Ascending aorta (tissue), 2 donors: ENCODE results near the gene PPP1R14C. TPM values are rescaled to one million over a fixed set of nuclear protein-coding genes. Genes with fewer than 3 reads are reported as not detected.

Experiments used
- DNase-seq, 2 donors: peaks; one replicate each; pipeline ENCODE4 v3.0.0-alpha.2; 2019; ENCODE audit warnings: low spot score in 2 of 2
- H3K27ac ChIP-seq, 2 donors: fragments of 200-600 bp; sonication (generic); one replicate each; pipeline ENCODE4 v1.5.1; 2016 to 2017; ENCODE audit warnings: mild to moderate bottlenecking in 1 of 2
- H3K27me3 ChIP-seq: fragments of 200-600 bp; sonication (generic); one replicate; pipeline ENCODE4 v1.5.1; 2017
- H3K36me3 ChIP-seq, 2 donors: fragments of 200-600 bp; sonication (generic); one replicate each; pipeline ENCODE4 v1.5.1; 2016
- H3K4me1 ChIP-seq, 2 donors: fragments of 200-600 bp; sonication (generic); one replicate each; pipeline ENCODE4 v1.5.1; 2016 to 2017; ENCODE audit warnings: mild to moderate bottlenecking in 1 of 2
- H3K4me3 ChIP-seq, 2 donors: fragments of 200-600 bp; sonication (generic); one replicate each; pipeline ENCODE4 v1.5.1; 2016 to 2017; ENCODE audit warnings: mild to moderate bottlenecking in 1 of 2
- H3K9me3 ChIP-seq, 2 donors: fragments of 200-600 bp; sonication (generic); one replicate each; pipeline ENCODE4 v1.5.1; 2016
- CTCF ChIP-seq, 3 experiments: fragments of 200-600 bp in 2 of 3; fragments of 450-650 bp in 1 of 3; sonication (generic) in 2 of 3; IDR thresholded peaks; one replicate each; pipeline ENCODE4 v1.5.1; 2016 to 2019; ENCODE audit warnings: antibody characterized with exemption in 3 of 3, mild to moderate bottlenecking in 1 of 3, moderate library complexity in 1 of 3
- intact Hi-C: fragments of 100-400 bp; cut with DNase I; formaldehyde crosslinking; loops from one replicate; pipeline ENCODE4 v1.15.1; 2023
- total RNA-seq: library from RNA; depleted of rRNA; stranded (reverse); fragments of >200 nt; gene quantifications from one replicate; pipeline ENCODE4 v1.1.0, GENCODE V29; 2016

PPP1R14C gene
- total RNA-seq, result not detected

DNA sequence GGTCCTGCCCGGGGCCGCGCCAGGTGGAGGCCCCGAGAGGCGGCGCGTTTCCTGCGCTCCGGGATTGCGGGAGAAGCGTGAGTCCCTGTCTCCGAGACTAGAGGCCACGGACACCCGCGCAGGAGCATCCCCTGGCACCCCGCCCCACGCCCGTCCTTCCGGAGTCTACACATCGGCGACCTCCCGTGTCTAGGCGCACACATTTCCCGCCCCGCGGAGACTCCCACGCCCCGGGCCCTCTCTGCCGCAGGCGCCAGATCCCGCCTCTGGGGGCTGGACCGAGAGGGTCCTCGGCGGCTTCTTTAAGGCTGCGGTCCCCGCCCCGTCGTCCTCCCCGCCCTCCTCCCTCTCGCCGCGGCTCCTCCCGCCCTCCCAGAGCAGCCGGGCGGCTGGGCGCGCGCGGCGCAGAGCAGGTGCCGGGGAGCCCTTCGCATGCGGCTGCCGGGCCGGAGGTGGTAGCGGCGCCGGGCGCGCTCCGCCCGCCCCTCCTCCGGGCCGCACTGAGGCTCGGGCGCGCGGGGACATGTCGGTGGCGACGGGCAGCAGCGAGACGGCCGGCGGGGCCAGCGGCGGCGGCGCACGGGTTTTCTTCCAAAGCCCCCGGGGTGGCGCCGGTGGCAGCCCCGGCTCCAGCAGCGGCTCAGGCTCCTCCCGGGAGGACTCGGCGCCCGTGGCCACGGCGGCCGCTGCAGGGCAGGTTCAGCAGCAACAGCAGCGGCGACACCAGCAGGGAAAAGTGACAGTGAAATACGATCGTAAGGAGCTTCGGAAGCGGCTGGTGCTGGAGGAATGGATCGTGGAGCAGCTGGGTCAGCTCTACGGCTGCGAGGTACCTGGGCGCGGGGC lies at the start of gene PPP1R14C:
PPP1R14C (plus strand) TSS at position 375 of the 846 bp plus-strand sequence; CDS start at position 524, 149 bp downstream.
- H3K4me1 ChIP-seq, result peaks cover 10 to 16% of the 10 kb centered on the region in 2 donors
- intact Hi-C loops, result no loop called here
- no peak within 1 kb of the TSS for H3K27ac ChIP-seq
- no peak for TF ChIP-seq CTCF (IDR thresholded peaks at IDR 0.05)
- H3K36me3 ChIP-seq, result no peaks in the 10 kb centered on the region
- peak within 1 kb of the TSS; percentile 56 to 67 for H3K4me3 ChIP-seq
- H3K9me3 ChIP-seq, result no peaks in the 10 kb centered on the region
- DNase-seq, result no peak
- H3K27me3 ChIP-seq, result peaks cover 5% of the 10 kb centered on the region

GRCh38 chr6:150093397-150093796 lies 49.4 kb upstream of the PPP1R14C start:
- no peak for DNase-seq
- no peak overlapping the region for H3K27ac ChIP-seq
- intact Hi-C loops, result no loop called here

GRCh38 chr6:150098155-150098554 lies 44.7 kb upstream of the PPP1R14C start:
- intact Hi-C loops, result no loop called here
- Histone ChIP-seq H3K9me3 (no peaks in the 10 kb centered on the region), H3K27me3 (no peaks in the 10 kb centered on the region), H3K4me3 (no peak overlapping the region), H3K4me1 (no peaks in the 10 kb centered on the region), H3K27ac (no peak overlapping the region), H3K36me3 (no peaks in the 10 kb centered on the region)
- DNase-seq, result no peak
- no peak for TF ChIP-seq CTCF (IDR thresholded peaks at IDR 0.05)

More at GRCh38 chr6:150093397-150093796, 49.4 kb upstream of the PPP1R14C start:
- H3K36me3 ChIP-seq, result no peaks in the 10 kb centered on the region
- no peak for TF ChIP-seq CTCF (IDR thresholded peaks at IDR 0.05)
- no peak overlapping the region for H3K4me3 ChIP-seq
- no peaks in the 10 kb centered on the region for H3K4me1 ChIP-seq
- no peaks in the 10 kb centered on the region for H3K9me3 ChIP-seq
- H3K27me3 ChIP-seq, result no peaks in the 10 kb centered on the region

DNA sequence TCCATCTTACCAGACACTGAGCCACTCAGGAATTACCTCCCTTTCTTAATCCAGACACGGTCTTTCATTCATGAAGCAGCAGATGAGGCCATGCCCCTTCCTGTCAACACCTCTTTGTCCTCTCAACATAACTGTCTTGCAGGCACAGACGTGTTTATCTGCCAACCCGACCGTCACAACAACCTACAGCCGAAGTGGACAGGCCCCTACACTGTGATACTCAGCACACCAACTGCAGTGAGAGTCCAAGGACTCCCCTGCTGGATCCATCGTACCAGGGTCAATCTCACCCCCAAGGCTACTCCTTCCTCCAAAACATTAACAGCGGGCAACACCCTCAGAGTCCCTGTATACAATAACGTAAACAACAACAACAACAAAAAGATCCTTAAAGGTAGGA lies 43.3 kb upstream of the PPP1R14C start:
- no peak for TF ChIP-seq CTCF (IDR thresholded peaks at IDR 0.05)
- no peaks in the 10 kb centered on the region for H3K4me1 ChIP-seq

DNA sequence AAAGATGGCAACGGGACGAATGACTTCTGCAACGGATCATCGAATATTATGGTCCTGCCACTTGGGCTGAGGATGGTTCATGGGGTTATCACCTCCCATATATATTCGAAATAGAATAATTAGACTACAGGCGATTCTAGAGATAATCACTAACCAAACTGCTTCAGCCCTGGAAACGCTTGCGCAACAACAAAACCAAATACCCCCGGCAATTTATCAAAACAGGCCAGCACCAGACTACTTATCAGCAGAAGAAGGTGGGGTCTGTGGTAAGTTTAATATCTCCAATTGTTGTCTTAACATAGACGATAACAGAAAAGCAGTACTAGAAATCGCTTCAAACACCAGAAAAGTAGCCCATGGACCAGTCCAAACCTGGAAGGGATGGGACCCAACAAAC lies 42.9 kb upstream of the PPP1R14C start:
- Histone ChIP-seq H3K4me3 (no peak overlapping the region), H3K36me3 (no peaks in the 10 kb centered on the region), H3K4me1 (no peaks in the 10 kb centered on the region), H3K9me3 (no peaks in the 10 kb centered on the region), H3K27ac (no peak overlapping the region), H3K27me3 (no peaks in the 10 kb centered on the region)
- intact Hi-C loops, result no loop called here
- TF ChIP-seq CTCF (IDR thresholded peaks at IDR 0.05), result no peak
- DNase-seq, result no peak

More for the DNA sequence above, 43.3 kb upstream of the PPP1R14C start:
- H3K27ac ChIP-seq, result no peak overlapping the region
- intact Hi-C loops, result no loop called here
- H3K4me3 ChIP-seq, result no peak overlapping the region
- H3K27me3 ChIP-seq, result no peaks in the 10 kb centered on the region
- no peak for DNase-seq
- H3K9me3 ChIP-seq, result no peaks in the 10 kb centered on the region
- no peaks in the 10 kb centered on the region for H3K36me3 ChIP-seq
